Breast epithelium (tissue), 4 donors: ENCODE data around the gene PCBD2. TPM values are rescaled to one million over a fixed set of nuclear protein-coding genes. Genes with fewer than 3 reads are reported as not detected.

Source experiments
- DNase-seq, 2 donors: peaks; one replicate each; pipeline ENCODE4 v3.0.0-alpha.2; 2019; ENCODE audit warnings: low spot score in 2 of 2
- H3K27ac ChIP-seq, 2 donors: fragments of 200-600 bp; sonication (generic) in 1 of 2; one replicate each; pipeline ENCODE4 v1.5.1; 2016 to 2019; ENCODE audit warnings: mild to moderate bottlenecking in 1 of 2
- H3K27me3 ChIP-seq, 2 donors: fragments of 200-600 bp; sonication (generic) in 1 of 2; one replicate each; pipeline versions ENCODE4 v1.5.1 to v1.6.0; 2017 to 2019; ENCODE audit warnings: control low read depth in 1 of 2, mild to moderate bottlenecking in 1 of 2
- H3K36me3 ChIP-seq: fragments of 200-600 bp; one replicate; pipeline ENCODE4 v1.5.1; 2019
- H3K4me1 ChIP-seq, 2 donors: fragments of 200-600 bp; sonication (generic); one replicate each; pipeline ENCODE4 v1.5.1; 2016 to 2019; ENCODE audit warnings: control low read depth in 1 of 2
- H3K4me3 ChIP-seq, 3 donors: fragments of 200-600 bp; sonication (generic); 1 replicate in 2 of 3; 2 replicates in 1 of 3; pipeline ENCODE4 v1.5.1; 2016 to 2019; ENCODE audit warnings: mild to moderate bottlenecking in 3 of 3, moderate library complexity in 2 of 3
- H3K9me3 ChIP-seq, 2 donors: fragments of 200-600 bp; sonication (generic) in 1 of 2; one replicate each; pipeline ENCODE4 v1.5.1; 2016 to 2019; ENCODE audit warnings: control low read depth in 1 of 2
- POLR2A ChIP-seq: fragments of 450-650 bp; IDR thresholded peaks from one replicate; pipeline ENCODE4 v1.6.1; 2016; ENCODE audit warnings: antibody characterized with exemption, mild to moderate bottlenecking, moderate library complexity
- POLR2AphosphoS5 ChIP-seq, 3 donors: sonication (generic); formaldehyde crosslinking; IDR thresholded peaks; one replicate each; pipeline ENCODE4 v1.6.1; 2017; ENCODE audit warnings: antibody characterized with exemption in 3 of 3
- intact Hi-C: fragments of 100-400 bp; cut with DNase I; formaldehyde crosslinking; loops from one replicate; pipeline ENCODE4 v1.15.1; 2023; ENCODE audit warnings: low total_unique reads
- total RNA-seq, 3 donors: library from RNA; depleted of rRNA; stranded (reverse); fragments of >200 nt; gene quantifications; one replicate each; pipeline ENCODE4 v1.1.0, GENCODE V29; 2016
- TF ChIP-seq, protein P1 (sequence below), 3 donors: fragments of 450-650 bp; IDR thresholded peaks; one replicate each; pipeline ENCODE4 v1.5.1; 2016 to 2017; ENCODE audit warnings: antibody characterized with exemption in 3 of 3, mild to moderate bottlenecking in 3 of 3, moderate library complexity in 3 of 3

PCBD2 gene
- total RNA-seq, 3 donors from 2014 or later: 6.9 to 11.0 (median 8.8) TPM

- no peak for DNase-seq
- Histone ChIP-seq H3K27me3 (no peaks in the 10 kb centered on the region), H3K4me1 (no peaks in the 10 kb centered on the region), H3K36me3 (no peaks in the 10 kb centered on the region), H3K9me3 (no peaks in the 10 kb centered on the region), H3K27ac (no peak overlapping the region), H3K4me3 (no peak overlapping the region)
- no peak for TF ChIP-seq POLR2AphosphoS5 (IDR thresholded peaks at IDR 0.05)
- TF ChIP-seq, protein P1, sequence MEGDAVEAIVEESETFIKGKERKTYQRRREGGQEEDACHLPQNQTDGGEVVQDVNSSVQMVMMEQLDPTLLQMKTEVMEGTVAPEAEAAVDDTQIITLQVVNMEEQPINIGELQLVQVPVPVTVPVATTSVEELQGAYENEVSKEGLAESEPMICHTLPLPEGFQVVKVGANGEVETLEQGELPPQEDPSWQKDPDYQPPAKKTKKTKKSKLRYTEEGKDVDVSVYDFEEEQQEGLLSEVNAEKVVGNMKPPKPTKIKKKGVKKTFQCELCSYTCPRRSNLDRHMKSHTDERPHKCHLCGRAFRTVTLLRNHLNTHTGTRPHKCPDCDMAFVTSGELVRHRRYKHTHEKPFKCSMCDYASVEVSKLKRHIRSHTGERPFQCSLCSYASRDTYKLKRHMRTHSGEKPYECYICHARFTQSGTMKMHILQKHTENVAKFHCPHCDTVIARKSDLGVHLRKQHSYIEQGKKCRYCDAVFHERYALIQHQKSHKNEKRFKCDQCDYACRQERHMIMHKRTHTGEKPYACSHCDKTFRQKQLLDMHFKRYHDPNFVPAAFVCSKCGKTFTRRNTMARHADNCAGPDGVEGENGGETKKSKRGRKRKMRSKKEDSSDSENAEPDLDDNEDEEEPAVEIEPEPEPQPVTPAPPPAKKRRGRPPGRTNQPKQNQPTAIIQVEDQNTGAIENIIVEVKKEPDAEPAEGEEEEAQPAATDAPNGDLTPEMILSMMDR (IDR thresholded peaks at IDR 0.05): no peak
- TF ChIP-seq POLR2A: no peak
- intact Hi-C loops: no loop called here
Observed at GRCh38 chr5:135004376-135004775, 99.4 kb downstream of the PCBD2 start.

GRCh38 chr5:135005076-135005475, 100.1 kb downstream of the PCBD2 start:
- no peak for DNase-seq
- H3K4me3 ChIP-seq: no peak overlapping the region
- intact Hi-C loops: no loop called here
- H3K27me3 ChIP-seq: no peaks in the 10 kb centered on the region
- no peak for TF ChIP-seq POLR2AphosphoS5 (IDR thresholded peaks at IDR 0.05)
- TF ChIP-seq, protein P1 (IDR thresholded peaks at IDR 0.05): no peak
- TF ChIP-seq POLR2A: no peak
- H3K9me3 ChIP-seq: no peaks in the 10 kb centered on the region
- H3K4me1 ChIP-seq: no peaks in the 10 kb centered on the region
- H3K36me3 ChIP-seq: no peaks in the 10 kb centered on the region
- H3K27ac ChIP-seq: no peak overlapping the region

- no peaks in the 10 kb centered on the region for H3K9me3 ChIP-seq
- no peaks in the 10 kb centered on the region for H3K4me1 ChIP-seq
- intact Hi-C loops: no loop called here
- H3K36me3 ChIP-seq: no peaks in the 10 kb centered on the region
- no peaks in the 10 kb centered on the region for H3K27me3 ChIP-seq
- TF ChIP-seq, protein P1 (IDR thresholded peaks at IDR 0.05): no peak
- TF ChIP-seq POLR2AphosphoS5 (IDR thresholded peaks at IDR 0.05): no peak
- no peak for TF ChIP-seq POLR2A
- no peak for DNase-seq
- H3K4me3 ChIP-seq: no peak overlapping the region
- H3K27ac ChIP-seq: no peak overlapping the region
Observed at GRCh38 chr5:135007305-135007704, 102.4 kb downstream of the PCBD2 start.

DNA sequence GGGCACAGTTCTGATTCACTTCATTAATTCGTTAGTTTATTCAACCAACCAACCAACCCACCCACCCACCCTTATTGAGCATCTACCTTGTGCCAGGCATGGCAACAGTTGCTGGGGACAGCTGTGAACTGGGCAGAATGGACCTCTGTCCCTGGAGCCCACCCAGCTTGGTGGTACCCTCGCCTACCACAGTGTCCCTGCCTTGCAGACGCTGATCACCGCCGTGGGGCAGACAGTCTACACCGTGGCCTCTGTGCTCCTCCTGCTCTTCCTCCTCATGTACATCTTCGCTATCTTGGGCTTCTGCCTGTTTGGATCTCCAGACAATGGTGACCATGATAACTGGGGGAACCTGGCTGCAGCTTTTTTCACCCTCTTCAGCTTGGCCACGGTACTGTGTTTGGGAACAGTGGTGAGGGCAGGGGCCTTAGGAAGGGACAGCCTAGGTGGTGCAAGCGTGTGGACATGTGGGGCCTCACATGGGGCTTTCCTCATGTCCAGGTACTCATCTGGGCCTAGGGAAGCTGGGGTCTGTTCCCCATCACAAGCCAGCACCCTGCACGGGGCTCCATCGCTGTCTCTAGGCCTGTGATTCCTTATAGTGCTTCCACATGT, 102.9 kb downstream of the PCBD2 start:
- Histone ChIP-seq H3K4me3 (no peak overlapping the region), H3K36me3 (no peaks in the 10 kb centered on the region), H3K27me3 (no peaks in the 10 kb centered on the region), H3K27ac (no peak overlapping the region), H3K9me3 (no peaks in the 10 kb centered on the region), H3K4me1 (no peaks in the 10 kb centered on the region)
- TF ChIP-seq POLR2AphosphoS5 (IDR thresholded peaks at IDR 0.05) (no peak), POLR2A (no peak)
- TF ChIP-seq, protein P1 (IDR thresholded peaks at IDR 0.05): no peak
- intact Hi-C loops: no loop called here
- no peak for DNase-seq

DNA sequence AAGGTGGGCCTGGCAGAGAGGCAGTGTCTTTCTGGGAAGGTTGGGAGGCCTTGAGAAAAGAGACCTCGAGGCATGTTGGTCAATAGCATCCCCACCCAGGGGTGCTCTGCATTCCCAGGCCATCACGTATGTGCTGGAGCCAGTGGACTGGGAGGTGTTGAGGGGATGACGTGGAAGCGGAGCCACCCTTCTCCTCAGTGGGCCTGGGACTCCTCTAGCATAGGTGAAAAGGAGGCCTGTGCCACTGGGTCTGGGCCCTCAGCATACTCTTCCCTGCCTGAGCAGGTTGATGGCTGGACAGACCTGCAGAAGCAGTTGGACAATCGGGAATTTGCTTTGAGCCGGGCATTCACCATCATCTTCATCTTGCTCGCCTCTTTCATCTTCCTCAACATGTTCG, 103.6 kb downstream of the PCBD2 start:
- TF ChIP-seq, protein P1 (IDR thresholded peaks at IDR 0.05): no peak
- TF ChIP-seq POLR2AphosphoS5 (IDR thresholded peaks at IDR 0.05) (no peak), POLR2A (no peak)
- intact Hi-C loops: no loop called here

More for the DNA sequence above, 103.6 kb downstream of the PCBD2 start:
- H3K36me3 ChIP-seq: no peaks in the 10 kb centered on the region
- H3K4me3 ChIP-seq: no peak overlapping the region
- H3K27me3 ChIP-seq: no peaks in the 10 kb centered on the region
- H3K4me1 ChIP-seq: no peaks in the 10 kb centered on the region
- DNase-seq: peak in 1 of 2 donors; percentile 19
- no peak overlapping the region for H3K27ac ChIP-seq
- no peaks in the 10 kb centered on the region for H3K9me3 ChIP-seq
